ENCODE data around the gene CDK14. TPM values are rescaled to one million over a fixed set of nuclear protein-coding genes. Genes with fewer than 3 reads are reported as not detected.

CDK14 gene
- polyA plus RNA-seq, 12 donors: 16.8 to 28.5 (median 23.8) TPM; not detected in 1

DNA sequence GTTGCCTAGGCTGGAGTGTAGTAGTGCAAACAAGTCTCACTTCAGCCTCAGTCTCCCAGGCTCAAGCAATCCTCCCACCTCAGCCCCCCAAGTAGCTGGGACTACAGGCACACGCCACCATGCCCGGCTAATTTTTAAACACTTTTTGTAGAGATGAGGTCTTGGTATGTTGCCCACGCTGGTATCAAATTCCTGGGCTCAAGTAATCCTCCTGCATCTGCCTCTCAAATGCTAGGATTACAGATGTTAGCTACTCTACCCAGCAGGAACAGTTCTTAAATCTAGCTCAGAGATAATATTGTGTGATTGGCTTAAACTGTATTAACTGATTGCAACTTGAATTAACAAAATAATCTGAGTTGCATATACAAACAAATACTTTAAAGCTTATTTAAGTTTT is 82.9 kb downstream of the CDK14 start:
- no peak for DNase-seq

DNA sequence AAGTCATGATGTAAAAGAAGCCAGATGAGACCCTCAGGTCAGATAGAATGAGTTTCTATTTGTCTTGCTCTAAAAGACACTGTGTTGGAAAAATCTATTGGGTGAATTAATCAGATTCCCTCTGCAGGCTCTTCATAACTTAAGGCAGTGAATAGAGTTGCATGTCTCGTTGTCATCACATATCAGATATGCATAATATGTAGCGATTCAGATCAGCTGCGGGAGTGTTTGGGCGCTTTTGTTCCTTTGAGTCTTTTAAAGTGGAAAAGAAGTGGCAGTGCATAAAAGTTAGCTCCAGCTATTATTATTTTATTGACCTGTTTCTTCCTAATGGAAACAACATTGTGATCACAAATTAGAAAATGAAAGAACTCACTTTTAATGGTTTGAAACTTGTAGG is 84.4 kb downstream of the CDK14 start:
- DNase-seq: no peak

DNA sequence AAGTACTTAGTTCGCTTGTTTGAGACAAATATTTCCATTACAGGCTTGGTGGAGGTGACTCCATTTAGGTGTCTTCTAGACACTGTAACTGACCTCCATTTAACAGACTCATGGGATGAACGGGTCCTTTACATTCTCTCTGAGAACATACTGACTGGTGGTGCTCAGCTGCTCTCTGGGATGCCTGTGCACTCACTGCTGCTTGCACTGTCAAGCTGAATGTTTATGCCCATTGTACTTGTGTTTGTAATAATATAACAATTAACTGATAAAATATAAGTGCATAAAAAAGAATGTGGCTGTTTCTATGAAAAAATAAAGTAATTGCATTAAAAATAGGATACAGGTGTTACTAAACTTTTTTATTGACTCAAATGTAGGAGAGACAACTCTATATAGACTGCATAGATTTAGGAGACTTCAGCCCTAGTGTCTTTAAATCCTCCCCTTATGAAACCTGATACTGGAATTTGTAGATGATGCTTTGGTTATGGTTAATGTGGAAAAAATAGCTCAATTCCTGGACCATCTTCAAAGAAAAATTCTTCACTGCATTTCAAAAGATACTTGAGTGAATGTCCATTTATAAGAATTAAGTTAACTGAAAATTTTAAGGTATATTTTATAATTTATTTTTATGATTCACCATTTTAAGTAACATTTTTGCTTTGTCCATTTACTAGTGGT is 85.4 kb downstream of the CDK14 start:
- DNase-seq: no peak

DNA sequence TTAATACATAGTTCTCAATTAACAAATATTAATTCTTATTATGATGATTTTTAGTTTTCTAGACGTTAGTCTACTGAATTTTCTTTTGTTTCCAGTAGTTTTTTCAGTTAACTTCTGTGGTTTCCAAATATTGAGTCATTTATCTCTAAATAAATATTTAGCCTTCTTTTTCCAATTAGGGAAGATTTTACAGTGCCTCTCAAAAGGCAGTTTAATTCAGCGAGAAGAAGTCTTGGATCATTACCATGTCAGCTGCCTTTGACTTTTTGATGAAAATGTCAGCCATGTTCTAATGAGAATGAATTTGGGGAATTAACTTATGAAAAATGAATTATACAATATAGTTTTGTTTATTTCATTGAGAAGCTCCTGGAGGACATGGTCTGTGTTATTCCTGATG is 90.0 kb downstream of the CDK14 start:
- no peak for DNase-seq

DNA sequence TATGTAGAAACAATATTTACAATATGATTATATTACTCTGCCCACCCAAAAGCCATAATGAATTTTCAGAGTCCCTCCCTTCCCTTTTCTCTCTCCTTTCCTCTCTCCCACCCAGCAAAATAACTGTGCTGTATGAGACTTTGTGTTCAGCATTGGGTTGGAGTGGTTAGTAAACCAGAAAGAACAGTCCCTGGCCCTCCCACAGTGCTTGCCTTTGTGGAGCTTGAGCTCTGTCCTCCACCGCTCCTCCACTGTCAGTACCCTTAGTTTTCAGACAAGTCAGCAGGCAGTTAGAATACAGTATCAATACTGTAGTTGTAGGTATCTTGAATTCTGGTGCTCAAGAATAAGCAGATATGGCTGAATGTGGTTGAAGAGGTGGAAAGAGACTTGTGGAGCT is 92.7 kb downstream of the CDK14 start:
- DNase-seq: no peak

DNA sequence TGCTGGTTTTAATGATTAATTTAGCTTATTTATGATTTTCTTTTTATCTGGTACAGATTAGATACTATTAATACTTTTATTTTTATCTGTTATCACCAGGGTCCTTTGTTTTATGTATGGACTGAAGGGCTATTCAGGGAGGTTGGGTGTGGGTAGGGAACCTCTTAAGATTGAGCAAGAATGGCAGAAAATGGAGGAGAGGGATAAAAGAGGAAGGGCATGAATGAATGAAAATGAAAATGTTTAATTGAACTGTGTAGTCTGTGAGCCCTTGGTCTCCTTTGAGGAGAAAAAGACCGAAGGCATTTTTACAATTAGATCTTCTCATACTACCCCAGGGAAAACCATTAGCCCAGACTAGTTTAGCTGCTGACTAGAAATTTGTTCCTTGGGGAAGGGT is 93.1 kb downstream of the CDK14 start:
- DNase-seq: no peak

DNA sequence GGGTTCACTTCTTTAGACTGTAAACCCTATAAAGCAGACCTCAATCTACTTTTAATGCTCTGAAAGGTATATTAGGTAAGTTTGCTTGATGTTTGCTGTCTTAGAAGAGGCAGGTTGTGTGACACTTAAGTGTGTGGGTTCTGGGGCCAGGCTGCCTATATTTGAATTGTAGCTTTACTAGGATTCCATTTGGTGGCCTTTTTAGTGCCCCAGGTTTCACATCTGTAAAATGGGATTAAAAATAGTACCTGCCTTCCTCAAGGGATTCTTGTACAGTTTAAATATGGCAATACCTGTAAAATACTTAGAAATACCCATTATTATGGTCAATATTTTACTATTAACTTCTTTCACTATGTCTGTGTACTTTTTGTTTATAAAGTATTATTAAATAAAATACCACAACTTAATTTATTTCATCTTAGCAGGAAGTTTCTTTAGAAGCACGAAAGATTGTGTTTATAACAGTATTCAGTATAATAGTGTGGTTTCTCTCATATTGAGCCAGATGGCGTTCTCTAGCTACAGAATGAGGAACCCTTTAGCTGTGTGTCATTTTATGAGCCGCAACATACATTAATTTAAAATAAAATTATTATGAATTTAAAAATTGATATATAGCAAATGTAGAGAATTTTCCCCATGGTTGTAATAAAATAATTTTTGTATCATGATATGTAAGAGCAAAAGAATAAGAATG is 94.2 kb downstream of the CDK14 start:
- DNase-seq: no peak

DNA sequence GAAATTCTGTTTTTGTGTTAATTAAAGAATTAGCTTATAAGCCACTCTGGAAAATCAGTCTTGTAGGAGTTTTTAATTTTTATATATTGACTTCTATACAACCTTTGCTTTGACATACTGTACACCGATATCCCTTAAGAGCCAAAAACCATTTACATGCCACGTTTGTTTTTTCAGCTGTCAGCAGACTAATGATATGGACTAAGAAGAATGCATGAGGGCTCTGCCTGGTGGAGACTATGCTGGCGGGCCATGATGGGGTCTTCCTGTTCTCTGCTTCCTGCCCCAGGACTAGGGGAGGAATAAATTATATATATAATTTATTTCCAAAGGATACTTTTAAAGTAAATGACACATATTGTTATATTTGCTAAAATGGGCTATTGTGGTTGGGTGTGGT is 96.3 kb downstream of the CDK14 start:
- DNase-seq: no peak

DNA sequence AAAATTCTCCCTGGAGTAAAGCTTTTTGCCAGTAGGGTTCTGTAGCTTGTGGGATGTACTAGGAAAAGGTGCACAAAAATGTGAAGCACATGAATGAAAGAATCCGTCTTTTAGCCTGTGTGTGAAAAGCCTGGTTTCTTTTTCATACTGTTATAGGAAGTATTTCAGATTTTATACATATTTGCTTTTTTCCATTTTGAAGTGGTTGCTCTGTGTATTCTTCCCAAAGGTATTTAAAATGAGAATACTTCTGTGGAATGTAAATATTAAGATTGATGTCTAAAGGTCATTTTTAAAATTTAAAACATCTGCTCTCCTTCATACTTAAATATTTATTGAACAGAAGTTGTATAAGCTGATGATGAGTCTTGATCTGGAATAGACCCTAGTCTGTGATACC is 96.8 kb downstream of the CDK14 start:
- no peak for DNase-seq

DNA sequence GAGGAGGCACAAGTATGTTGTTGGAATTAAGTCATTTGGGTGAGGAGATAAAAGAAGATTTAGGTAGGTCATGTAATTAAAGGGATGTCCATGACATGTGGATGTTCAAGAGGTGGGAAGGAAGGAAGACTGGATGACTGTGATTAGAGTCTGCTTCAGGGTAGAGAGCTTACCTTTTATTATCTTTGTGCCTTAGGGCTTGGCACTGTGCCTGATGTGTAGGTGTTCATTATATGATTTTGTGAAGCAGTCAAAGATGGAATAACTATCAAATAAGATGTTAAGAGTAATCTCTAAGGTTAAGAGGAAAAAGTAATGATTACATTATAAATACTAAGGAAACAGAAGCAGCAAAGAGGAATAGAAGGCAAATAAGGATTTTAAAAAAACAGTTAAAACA is 97.8 kb downstream of the CDK14 start:
- no peak for DNase-seq

DNA sequence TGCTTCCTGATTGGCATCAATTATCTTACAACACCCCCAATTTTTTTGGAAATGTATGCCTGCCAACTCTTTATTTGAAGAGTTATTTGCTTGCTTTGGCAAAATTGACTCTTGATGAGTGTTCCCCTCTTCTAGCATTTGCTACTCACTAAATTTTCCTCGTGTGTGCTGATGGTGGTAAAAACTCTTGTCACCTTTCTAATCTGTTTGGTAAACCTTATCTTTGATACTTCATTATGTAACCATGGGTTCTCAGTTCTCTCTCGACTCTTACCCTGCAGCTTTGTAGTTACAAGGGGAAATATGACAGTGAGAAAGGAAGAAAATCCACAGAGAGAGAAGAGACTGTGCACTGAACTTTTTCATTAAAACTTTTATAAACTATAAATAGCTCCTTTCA is 102.5 kb downstream of the CDK14 start:
- no peak for DNase-seq

DNA sequence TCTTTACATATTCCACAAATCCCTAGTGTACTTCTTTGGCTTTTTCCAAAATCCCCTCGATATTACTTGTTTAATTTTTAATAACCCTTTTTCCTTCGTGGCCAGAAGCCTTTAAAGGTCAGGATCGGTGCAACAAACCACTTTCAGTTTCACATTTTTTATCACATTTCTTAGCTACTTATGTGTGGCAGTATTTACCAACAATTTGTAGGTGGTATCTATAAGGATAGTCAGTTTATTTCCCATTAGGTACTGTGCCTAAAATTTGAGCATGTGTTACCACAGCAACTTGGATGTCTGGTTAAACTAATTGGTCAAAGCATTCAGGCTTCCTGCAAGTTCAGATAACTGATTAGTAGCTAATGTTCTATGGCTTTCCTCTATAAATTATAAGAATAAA is 104.9 kb downstream of the CDK14 start:
- no peak for DNase-seq

DNA sequence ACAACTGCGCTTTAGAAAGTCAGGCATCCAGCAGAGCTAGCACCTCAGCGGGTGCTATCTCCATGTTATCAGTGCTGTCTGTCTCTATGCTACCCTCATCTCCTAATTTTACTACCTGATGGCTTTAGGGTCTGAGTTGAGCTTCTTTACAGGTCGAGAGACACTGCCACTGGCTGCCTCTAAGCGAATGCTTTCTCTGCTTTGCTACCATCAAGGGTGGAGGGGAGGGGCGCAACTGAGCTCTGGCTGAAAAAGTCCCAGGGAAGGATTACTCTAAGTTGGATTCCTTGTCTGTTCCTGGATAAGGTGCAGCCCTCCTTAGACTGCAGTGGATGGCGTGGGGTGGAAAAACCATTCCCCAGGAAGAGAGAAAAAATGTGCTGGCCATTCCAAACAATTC is 105.7 kb downstream of the CDK14 start:
- no peak for DNase-seq

DNA sequence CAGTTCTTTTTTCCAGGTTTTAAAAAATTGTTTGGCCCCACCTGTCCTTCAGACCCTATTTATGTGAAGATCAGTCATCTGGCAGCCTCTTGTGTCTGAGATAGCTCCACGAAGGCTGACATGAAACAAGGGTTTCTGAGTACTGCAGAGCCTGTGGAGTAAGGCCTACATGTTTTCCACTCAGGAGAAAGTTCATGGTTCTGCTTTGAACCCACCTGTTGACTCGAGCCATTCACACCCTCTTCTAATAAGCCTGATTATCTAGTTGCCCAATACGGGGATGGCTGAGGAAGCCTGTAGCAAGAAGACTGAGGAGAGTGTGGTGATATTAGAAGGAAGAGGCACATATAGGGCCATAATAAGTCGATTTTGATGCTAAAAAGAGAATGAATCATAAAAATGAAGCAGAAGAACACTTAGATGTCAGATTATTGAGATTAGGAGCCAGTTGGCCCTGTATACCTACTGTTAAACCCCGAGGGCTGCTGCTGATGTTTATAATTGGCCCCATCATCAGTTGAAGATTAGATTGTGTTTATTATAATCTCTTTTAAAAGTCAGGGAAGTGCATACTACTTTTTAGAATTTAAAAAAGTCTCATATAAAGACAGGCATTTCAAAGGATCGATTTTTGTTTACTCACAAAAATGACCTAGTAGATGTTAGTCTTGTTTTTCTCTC is 109.4 kb downstream of the CDK14 start:
- DNase-seq: no peak

DNA sequence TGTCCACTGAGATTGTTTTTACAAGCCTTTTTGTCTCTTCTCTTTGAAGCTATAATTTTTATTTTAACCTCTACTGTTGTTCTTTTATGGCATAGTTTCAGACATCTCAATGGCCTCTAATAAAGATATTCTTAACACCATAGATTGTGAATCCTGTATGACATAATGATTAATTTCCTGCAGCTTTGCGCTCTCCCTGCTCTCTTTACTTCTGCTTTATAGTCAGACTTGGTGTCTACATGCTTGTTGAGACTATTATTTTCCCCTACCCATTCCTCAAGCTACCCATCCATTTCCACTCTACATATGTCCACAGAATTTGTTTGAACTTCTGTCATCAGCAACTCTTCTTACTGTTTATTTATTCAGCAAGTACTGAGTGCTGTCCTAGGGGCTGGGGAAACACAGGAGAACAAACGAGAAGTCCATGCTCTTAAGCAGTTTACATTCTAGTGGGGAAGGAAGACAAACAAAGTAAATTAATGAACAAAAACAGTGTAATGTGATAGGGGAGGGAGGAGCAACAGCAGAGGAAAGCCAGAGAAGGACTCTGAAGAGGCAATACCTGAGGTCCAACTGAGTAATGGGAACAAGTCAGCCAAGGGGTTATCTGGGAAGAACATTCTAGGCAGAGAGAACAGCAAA is 110.1 kb downstream of the CDK14 start:
- no peak for DNase-seq

DNA sequence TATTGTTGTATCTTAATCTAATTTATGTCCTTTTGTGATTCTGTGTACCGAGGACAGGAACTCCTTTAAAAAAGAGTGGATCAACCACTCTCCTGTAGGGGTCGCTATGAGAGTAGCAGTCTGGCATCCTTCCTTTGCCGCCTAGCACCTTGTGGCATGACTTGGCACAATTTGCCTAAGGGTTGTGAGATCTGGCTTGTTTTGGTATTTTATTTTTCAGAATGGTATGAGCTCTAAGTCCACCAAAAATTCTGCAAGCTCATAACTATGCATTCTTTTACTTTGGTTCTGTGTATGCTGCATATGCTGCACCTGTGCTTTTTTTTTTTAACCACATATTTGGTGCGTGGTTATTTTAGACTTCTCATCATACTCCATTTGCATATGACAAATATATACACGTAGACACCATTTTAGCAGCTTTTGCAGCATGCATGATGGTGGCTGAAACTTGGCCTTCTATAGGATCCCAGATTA is 112.8 kb downstream of the CDK14 start:
- no peak for DNase-seq

DNA sequence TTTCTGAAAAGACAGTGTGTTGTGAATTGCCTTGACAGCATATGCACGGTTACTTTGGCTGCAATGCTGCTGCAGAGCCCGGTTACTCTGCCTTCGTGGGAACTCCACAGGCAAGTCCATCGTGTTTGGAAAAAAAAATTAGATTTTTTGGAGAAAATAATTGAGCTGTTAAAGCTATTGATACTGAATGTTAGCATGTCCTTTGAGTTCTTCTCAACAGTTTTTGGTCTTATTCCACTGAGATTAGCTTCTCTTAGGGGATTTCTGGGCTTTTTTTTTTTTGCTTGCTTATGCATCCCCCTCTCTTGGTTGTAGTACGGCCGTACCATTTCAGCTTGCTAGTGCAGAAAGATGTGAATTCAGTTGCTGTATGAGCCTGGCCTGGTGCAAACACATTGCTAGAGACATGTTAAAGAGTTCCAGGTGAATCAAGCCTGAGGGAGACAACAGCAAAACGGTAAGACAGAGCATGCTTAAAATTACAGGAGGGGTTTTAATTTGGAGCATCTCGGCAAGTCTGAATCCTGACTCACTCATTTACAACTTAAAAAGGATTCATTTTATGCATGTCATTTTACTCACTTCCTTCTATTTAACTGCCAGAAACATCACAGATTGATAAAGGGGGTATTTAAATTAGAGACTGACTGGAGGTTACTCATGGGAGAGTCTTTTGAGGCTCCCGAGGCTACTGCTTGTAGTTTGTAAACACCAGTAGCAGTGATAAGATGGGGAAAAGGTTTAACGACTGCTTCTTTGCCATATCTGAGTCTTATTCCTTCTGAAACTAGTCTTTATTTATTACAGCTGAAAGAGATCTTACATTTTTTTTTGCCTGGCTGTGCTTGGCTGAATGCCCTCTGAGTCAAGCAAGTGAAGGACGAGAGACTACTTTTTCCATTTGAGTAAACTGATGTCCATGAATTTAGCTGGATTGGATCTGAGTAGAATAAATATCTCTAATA is 113.7 kb downstream of the CDK14 start:
- peak; percentile 68 for DNase-seq

DNA sequence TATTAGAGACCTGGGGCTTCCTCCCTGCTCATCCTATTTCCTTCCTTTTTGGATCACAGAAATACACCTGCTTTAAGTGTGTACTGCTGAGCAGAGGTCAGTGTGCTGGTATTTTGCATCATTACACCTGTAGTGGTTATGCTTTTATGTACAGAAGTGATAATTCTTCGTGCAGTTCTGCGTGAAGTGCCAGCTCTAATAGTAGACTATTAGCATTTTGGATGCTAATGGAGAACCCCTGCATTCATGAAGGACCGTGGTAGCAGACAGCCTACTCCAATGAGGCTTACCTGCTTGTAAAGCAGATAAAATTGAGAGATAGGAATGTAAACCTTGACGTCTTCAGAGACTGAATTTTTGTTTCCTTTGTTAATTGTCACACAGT is 114.3 kb downstream of the CDK14 start:
- DNase-seq: no peak

DNA sequence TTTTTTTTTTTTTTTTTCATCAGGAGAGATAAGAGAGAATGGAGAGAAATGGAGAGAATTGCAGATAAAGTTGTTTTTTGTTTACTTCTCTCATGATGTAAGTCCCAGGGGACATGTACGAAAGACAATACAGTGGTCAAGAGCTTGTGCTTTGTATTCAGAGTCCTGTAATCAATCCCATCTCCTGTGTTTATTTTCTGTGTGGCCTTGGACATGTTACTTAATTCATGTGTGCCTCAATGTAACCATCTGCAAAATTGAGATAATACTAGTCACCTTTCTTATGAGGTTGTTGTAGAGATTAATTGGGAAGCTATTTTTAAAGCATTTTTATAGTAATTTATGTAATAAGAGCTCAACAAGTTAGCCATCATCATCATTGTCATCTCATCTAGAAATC is 117.5 kb downstream of the CDK14 start:
- DNase-seq: no peak

DNA sequence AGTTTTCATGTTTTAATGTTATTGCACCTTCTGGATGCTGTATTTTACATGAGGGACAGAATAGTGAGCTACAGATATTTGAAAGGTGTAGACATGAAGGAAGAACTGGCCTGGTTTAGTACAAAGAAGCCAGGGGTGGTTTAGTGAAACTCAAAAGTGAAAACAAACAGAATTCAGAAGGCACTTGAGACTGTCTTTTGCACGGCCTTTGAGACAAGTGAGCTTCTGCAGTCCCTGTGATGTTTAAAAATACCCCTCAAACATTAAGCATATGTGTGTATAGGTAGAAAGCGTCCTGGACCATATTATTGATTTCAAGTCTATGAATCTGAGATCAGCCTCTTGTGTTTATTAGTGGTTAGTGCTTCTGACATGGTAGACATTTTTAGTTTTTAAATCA is 118.9 kb downstream of the CDK14 start:
- no peak for DNase-seq

DNA sequence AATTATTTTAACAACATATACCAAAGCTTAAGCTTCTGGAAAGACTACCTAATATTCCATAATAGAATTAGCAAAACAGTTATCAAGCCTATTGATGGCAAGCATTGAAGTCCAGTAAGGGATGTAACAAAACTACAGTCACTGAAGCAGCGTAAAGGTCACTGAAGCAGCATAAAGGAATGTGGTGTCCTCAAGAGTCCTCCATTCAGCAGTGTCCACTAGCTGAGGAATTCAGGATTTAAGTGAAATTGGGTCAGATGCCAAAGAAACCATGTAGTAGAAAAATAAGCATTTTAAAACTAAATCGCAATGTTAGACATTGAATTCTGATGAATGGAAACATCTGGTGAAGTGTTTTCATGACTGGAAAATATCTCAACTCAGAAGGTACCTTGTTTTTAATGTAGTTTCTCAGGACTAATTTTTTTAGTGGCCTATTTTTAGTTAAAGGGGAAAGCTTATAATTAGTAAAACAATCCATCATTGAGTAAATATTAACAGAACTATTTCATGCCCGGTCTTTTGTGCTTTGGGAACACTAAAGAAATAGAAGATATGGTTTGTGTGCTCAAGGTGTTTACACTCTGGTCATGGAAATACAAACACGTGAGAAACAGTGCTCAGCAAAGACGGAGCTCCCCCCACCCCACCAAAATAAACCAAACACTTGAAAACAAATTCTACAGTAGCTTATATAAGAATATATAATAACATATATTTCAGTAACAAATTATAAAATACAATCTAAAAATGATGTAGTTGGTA is 121.4 kb downstream of the CDK14 start:
- peak; percentile 56 for DNase-seq

All from muscle of arm (tissue), 12 donors.